GM12801 (cell line): Measurements from ENCODE around the gene TNFRSF18.

Experiments used
- CTCF ChIP-seq: IDR thresholded peaks from one replicate; pipeline ENCODE4 v1.5.1; 2011; ENCODE audit warnings: control low read depth; ENCODE audit not compliant: insufficient read length; ENCODE audit errors: extremely low read depth

The TNFRSF18 gene

GRCh38 chr1:1247341-1247913, 41.0 kb upstream of the TNFRSF18 start:
- no peak for TF ChIP-seq CTCF

GRCh38 chr1:1246577-1247340, 40.4 kb upstream of the TNFRSF18 start, which contains the start of gene C1QTNF12:
Gene C1QTNF12, minus strand, starts transcription at chr1:1246722. Its CDS starts 32 bp downstream, at chr1:1246690.
- no peak for TF ChIP-seq CTCF

- TF ChIP-seq CTCF: no peak
Measured at GRCh38 chr1:1245817-1246576, 39.6 kb upstream of the TNFRSF18 start.

GRCh38 chr1:1245178-1245816, 38.9 kb upstream of the TNFRSF18 start:
- TF ChIP-seq CTCF: no peak

- no peak for TF ChIP-seq CTCF
Measured at GRCh38 chr1:1244192-1244811, 37.9 kb upstream of the TNFRSF18 start.

GRCh38 chr1:1243807-1244191, 37.4 kb upstream of the TNFRSF18 start:
- no peak for TF ChIP-seq CTCF
